HK-2 (cell line): Measurements from ENCODE around the gene PKP4.
A peak's percentile ranks its signal among the peaks of the same experiment; 100 is the strongest.
"Not testable (repeated sequence)": the region's sequence is repeated elsewhere in the genome, so short reads cannot be mapped to it uniquely, and the experiment has no call there.

Source experiments
- DNase-seq: peaks from one replicate; pipeline ENCODE4 v3.0.0-alpha.2; 2018; ENCODE audit not compliant: unreplicated experiment

PKP4 gene

DNA sequence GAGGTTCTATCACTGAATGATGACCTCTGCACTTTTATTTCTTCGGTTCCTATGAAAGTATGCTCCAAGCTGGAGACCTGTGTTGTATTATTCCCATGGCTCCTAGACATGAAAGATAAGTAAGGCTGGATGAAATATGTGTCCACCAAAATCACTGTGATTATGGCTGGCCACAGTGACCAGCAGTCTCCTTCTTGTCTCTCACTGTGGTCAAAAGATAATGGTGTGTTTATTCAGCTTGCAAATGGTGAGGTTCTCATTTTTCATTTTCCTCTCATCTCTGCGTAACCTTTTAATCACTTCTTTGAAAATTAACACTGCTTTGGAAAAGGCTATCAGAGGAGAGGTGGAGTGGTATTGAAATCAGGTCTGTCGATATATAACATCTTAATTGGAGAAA is 230.6 kb downstream of the PKP4 start:
- DNase-seq = no peak

- DNase-seq = peak; percentile 33
These were observed 232.0 kb downstream of the PKP4 start for GRCh38 chr2:158688721-158689120.

GRCh38 chr2:158689391-158689790 is 232.6 kb downstream of the PKP4 start:
- DNase-seq = no peak

- DNase-seq = no peak
These were observed 234.1 kb downstream of the PKP4 start for GRCh38 chr2:158690823-158691222.

- no peak for DNase-seq
These were observed 234.9 kb downstream of the PKP4 start for GRCh38 chr2:158691619-158692018.

DNA sequence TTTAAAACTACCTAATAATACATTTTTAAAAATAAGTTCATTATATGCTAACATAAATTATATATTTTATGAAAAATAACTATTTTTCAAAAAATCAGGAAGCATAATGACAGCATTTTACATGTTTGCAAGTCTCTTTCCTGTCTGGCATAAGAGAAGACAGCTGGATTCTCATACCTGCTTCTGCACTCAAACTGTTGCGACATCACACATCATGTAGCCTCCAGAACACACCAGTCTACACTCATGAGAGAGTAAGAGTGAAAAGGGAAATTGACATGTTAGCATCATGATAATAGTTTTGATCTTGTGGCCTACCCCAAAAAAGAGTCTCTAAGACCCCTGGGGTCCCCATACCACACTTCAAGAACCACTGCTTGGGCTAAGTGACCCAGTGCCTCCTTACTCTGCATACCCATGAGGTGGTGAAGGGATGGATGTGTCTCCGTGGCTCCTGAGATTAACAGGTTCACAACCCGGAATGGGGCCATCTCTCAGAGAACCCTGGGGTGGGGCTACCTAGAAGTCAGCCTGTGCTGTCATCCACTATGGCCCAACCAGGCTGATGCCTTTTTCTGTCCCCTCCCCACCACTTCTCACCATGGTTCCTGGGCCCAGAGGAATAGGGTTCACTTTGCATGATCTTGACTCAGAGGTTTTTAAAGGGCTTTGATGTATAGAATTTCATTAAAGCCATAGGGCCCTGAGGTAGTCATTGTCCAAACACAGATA is 235.8 kb downstream of the PKP4 start:
- DNase-seq = no peak

DNA sequence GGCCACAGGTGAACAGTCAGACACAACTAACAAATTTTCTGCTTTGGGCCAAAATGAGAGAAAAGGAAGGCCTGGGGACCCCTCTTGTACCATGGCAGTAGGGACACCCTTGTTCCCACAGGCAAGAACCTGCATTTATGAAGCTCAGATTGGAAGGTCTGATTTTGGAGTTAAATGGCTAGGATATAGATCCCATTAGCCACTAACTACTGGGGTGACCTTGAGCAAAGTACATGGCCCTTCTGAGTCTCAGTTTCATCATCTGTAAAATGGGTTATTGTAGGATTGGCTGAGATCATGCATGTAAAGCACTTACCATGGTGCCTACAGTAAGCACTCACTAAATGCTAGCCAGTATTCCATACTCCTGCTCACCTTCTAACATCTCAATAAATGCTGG is 236.7 kb downstream of the PKP4 start:
- no peak for DNase-seq

DNA sequence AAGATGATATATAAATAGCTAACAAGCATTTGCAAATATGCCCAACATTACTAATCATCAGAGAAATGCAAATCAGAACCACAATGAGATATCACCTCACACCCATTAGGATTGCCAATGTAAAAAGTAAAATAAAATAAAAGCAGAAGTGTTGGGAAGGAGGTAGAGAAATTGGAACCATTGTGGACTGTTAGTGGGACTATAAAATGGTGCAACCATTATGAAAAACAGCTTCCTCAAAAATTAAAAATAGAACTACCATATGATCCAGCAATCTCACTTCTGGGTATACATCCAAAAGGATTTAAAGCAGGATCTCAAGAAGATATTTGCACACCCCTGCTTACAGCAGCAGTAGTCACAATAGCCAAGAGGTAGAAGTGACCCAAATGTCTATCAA is 238.6 kb downstream of the PKP4 start:
- DNase-seq = no peak

GRCh38 chr2:158695744-158696143 is 239.0 kb downstream of the PKP4 start:
- not testable (repeated sequence) for DNase-seq

- DNase-seq = no peak
These were observed 242.6 kb downstream of the PKP4 start for GRCh38 chr2:158699323-158699722.

- no peak for DNase-seq
These were observed 244.3 kb downstream of the PKP4 start for GRCh38 chr2:158701101-158701500.

- no peak for DNase-seq
These were observed 246.0 kb downstream of the PKP4 start for GRCh38 chr2:158702740-158703139.

GRCh38 chr2:158704724-158705465 is 248.1 kb downstream of the PKP4 start:
- DNase-seq = not testable (repeated sequence)

- no peak for DNase-seq
These were observed 256.2 kb downstream of the PKP4 start for GRCh38 chr2:158712791-158713522.

- DNase-seq = no peak
These were observed 256.9 kb downstream of the PKP4 start for GRCh38 chr2:158713523-158714138.

DNA sequence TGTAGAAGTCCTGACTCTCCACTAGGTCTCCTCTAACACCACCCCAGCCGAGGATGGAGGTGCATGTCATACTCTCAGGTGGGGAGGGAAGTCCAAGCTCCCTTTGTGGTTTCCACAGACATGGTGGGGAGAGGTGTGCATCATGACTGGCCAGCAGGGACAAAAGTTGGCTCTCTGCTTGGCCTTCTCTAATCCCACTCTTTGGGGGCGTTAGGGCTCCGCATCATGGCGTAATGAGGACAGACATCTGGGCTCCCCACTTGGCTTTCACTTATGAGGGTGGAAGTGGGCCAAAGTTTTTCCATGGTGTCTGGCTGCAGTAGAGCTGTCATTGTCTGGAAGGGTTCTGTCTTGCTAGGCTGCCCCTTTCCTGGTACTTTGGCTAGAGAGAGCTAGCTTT is 257.7 kb downstream of the PKP4 start:
- no peak for DNase-seq

GRCh38 chr2:158715357-158715756 is 258.6 kb downstream of the PKP4 start:
- DNase-seq = no peak

- no peak for DNase-seq
These were observed 259.5 kb downstream of the PKP4 start for GRCh38 chr2:158716121-158716791.

GRCh38 chr2:158716921-158717320 is 260.2 kb downstream of the PKP4 start:
- DNase-seq = no peak

DNA sequence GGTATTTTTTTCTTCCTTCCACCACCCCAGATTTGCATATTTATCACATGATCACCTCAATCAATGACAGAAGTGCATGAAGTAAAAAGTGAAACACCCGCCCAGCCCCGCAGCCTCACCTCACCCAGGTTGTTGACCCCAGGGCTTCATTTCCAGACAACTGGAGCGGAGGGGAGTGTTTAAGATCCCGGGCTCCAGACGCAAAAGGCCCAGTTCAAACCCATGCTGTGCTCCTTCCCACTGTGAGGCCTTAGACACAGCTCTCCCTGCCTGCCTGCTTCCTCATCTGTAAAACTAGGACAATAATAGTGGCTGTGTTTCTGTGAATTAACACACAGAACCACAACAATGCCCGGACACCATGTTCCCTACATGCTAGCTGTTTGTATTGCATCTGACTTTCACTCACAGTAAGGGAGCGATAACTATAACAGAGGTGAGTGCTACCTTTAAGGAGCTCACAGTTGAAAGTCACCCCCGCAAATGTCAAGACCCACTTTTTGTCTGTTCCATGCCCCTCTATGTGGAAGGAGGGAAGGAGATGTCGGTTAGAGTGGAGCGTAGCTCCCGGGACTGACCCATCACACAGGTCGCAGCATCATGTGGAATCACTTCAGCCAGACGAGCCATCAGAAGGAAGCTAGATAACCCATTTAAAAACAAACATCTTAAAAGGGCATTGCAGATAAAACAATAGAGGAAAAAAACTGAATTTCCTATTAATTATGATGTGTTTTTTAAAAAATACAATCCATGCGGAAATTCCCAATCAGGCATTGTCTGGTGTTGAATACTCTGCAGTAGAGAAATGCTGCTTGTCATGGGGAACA is 260.8 kb downstream of the PKP4 start:
- no peak for DNase-seq

- DNase-seq = no peak
These were observed 261.4 kb downstream of the PKP4 start for GRCh38 chr2:158718196-158718585.
